ENCODE results near the gene MRPL49. TPM values are rescaled to one million over a fixed set of nuclear protein-coding genes. Genes with fewer than 3 reads are reported as not detected.

MRPL49 gene
- total and polyA plus RNA-seq, 2 of the 13 experiments (the other 11 are each of a cell fraction or from before 2014, with no cell fraction given) = 39.2 to 53.3 TPM

DNA sequence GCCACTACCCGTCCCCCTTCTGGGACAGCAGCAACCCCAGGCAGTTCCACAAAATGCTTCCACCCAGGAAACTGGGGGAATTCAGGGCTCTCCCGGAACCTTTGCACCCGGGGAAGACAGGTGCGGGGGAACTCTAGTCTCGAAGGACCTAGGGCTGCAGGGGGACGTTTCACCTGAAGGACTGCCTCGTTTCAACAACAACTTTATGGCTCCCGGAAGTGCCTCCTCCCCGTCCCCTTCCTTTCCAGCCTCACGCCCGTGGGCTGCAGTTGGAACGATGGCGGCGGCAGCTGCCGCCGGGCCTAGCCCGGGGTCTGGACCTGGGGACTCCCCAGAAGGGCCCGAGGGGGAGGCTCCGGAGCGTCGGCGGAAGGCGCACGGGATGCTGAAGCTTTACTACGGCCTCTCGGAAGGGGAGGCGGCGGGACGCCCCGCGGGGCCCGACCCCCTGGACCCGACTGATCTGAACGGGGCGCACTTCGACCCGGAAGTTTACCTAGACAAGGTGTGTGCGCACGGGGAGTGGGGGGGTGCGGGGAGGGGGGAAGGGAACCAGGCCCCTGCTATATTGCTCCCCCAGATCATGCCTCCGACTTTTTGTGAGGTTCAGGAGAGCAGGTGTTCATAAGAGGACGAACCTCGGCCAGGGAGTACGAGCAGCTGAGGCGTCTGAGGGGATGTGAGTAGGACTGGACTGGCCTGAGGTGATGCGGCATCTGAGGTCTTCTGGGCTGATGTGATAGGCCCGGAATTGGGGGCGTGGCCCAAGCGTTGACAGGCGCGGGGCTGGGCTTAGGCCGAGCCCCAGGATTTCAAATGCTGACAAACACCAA is 25.9 kb upstream of the MRPL49 start, which contains the start of gene VPS51 (continued):
- TF ChIP-seq, protein P1, sequence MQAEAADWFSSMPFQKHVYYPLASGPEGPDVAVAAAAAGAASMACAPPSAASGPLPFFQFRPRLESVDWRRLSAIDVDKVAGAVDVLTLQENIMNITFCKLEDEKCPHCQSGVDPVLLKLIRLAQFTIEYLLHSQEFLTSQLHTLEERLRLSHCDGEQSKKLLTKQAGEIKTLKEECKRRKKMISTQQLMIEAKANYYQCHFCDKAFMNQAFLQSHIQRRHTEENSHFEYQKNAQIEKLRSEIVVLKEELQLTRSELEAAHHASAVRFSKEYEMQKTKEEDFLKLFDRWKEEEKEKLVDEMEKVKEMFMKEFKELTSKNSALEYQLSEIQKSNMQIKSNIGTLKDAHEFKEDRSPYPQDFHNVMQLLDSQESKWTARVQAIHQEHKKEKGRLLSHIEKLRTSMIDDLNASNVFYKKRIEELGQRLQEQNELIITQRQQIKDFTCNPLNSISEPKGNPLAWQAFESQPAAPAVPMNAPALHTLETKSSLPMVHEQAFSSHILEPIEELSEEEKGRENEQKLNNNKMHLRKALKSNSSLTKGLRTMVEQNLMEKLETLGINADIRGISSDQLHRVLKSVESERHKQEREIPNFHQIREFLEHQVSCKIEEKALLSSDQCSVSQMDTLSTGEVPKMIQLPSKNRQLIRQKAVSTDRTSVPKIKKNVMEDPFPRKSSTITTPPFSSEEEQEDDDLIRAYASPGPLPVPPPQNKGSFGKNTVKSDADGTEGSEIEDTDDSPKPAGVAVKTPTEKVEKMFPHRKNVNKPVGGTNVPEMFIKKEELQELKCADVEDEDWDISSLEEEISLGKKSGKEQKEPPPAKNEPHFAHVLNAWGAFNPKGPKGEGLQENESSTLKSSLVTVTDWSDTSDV (CRISPR knock-in tag; IDR thresholded peaks at IDR 0.05) = 0 out of 2 replicates have a peak, but pooled peaks have one; percentile 61
- TF ChIP-seq ZNF564 (CRISPR knock-in tag; IDR thresholded peaks at IDR 0.05) (0 out of 2 replicates have a peak, but pooled peaks have one; percentile 50), CENPX (CRISPR knock-in tag; IDR thresholded peaks at IDR 0.05) (no peak), CC2D1A (CRISPR knock-in tag; IDR thresholded peaks at IDR 0.05) (no peak), TCF12 (IDR thresholded peaks at IDR 0.05) (no peak), TCF12 (CRISPR knock-in tag; IDR thresholded peaks at IDR 0.05) (peak; percentile 71), MED8 (CRISPR knock-in tag; IDR thresholded peaks at IDR 0.05; ENCODE audit: insufficient replicate concordance) (peak; percentile 75), SMAD9 (CRISPR knock-in tag; IDR thresholded peaks at IDR 0.05) (no peak), LCORL (IDR thresholded peaks at IDR 0.05) (no peak), LCORL (CRISPR knock-in tag; IDR thresholded peaks at IDR 0.05) (0 out of 2 replicates have a peak, but pooled peaks have one; percentile 25), ZNF101 (CRISPR knock-in tag; IDR thresholded peaks at IDR 0.05; ENCODE audit: borderline replicate concordance, low read depth) (0 out of 2 replicates have a peak, but pooled peaks have one; percentile 36)
- TF ChIP-seq, protein P2, sequence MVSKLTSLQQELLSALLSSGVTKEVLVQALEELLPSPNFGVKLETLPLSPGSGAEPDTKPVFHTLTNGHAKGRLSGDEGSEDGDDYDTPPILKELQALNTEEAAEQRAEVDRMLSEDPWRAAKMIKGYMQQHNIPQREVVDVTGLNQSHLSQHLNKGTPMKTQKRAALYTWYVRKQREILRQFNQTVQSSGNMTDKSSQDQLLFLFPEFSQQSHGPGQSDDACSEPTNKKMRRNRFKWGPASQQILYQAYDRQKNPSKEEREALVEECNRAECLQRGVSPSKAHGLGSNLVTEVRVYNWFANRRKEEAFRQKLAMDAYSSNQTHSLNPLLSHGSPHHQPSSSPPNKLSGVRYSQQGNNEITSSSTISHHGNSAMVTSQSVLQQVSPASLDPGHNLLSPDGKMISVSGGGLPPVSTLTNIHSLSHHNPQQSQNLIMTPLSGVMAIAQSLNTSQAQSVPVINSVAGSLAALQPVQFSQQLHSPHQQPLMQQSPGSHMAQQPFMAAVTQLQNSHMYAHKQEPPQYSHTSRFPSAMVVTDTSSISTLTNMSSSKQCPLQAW (CRISPR knock-in tag; IDR thresholded peaks at IDR 0.05) = no peak; the same call in 1 of the 2 replicates
- TF ChIP-seq, protein P3, sequence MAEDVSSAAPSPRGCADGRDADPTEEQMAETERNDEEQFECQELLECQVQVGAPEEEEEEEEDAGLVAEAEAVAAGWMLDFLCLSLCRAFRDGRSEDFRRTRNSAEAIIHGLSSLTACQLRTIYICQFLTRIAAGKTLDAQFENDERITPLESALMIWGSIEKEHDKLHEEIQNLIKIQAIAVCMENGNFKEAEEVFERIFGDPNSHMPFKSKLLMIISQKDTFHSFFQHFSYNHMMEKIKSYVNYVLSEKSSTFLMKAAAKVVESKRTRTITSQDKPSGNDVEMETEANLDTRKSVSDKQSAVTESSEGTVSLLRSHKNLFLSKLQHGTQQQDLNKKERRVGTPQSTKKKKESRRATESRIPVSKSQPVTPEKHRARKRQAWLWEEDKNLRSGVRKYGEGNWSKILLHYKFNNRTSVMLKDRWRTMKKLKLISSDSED (CRISPR knock-in tag; IDR thresholded peaks at IDR 0.05) = no peak
- TF ChIP-seq, protein P4, sequence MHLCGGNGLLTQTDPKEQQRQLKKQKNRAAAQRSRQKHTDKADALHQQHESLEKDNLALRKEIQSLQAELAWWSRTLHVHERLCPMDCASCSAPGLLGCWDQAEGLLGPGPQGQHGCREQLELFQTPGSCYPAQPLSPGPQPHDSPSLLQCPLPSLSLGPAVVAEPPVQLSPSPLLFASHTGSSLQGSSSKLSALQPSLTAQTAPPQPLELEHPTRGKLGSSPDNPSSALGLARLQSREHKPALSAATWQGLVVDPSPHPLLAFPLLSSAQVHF (CRISPR knock-in tag; IDR thresholded peaks at IDR 0.05) = no peak
- TF ChIP-seq, protein P5, sequence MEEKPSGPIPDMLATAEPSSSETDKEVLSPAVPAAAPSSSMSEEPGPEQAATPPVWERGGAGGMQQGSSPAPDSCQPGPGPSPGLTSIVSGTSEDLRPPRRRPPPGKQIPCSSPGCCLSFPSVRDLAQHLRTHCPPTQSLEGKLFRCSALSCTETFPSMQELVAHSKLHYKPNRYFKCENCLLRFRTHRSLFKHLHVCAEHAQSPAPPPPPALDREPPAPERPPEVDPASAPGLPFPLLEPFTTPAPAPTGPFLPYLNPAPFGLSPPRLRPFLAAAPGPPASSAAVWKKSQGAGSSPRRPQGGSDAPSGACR (CRISPR knock-in tag; IDR thresholded peaks at IDR 0.05) = no peak
- TF ChIP-seq, protein P6, sequence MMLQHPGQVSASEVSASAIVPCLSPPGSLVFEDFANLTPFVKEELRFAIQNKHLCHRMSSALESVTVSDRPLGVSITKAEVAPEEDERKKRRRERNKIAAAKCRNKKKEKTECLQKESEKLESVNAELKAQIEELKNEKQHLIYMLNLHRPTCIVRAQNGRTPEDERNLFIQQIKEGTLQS (CRISPR knock-in tag; IDR thresholded peaks at IDR 0.05) = peak; percentile 51; the same call in 1 of the 2 replicates
- TF ChIP-seq, protein P7, sequence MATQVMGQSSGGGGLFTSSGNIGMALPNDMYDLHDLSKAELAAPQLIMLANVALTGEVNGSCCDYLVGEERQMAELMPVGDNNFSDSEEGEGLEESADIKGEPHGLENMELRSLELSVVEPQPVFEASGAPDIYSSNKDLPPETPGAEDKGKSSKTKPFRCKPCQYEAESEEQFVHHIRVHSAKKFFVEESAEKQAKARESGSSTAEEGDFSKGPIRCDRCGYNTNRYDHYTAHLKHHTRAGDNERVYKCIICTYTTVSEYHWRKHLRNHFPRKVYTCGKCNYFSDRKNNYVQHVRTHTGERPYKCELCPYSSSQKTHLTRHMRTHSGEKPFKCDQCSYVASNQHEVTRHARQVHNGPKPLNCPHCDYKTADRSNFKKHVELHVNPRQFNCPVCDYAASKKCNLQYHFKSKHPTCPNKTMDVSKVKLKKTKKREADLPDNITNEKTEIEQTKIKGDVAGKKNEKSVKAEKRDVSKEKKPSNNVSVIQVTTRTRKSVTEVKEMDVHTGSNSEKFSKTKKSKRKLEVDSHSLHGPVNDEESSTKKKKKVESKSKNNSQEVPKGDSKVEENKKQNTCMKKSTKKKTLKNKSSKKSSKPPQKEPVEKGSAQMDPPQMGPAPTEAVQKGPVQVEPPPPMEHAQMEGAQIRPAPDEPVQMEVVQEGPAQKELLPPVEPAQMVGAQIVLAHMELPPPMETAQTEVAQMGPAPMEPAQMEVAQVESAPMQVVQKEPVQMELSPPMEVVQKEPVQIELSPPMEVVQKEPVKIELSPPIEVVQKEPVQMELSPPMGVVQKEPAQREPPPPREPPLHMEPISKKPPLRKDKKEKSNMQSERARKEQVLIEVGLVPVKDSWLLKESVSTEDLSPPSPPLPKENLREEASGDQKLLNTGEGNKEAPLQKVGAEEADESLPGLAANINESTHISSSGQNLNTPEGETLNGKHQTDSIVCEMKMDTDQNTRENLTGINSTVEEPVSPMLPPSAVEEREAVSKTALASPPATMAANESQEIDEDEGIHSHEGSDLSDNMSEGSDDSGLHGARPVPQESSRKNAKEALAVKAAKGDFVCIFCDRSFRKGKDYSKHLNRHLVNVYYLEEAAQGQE (IDR thresholded peaks at IDR 0.05; ENCODE audit: borderline replicate concordance in 1 of 2, low read depth in 1 of 2, low read length in 2 of 2) = no peak; a peak in 1 of 4 replicates

Measured in HepG2 (cell line).